ENCODE data around the gene ATP1B3.

DNA sequence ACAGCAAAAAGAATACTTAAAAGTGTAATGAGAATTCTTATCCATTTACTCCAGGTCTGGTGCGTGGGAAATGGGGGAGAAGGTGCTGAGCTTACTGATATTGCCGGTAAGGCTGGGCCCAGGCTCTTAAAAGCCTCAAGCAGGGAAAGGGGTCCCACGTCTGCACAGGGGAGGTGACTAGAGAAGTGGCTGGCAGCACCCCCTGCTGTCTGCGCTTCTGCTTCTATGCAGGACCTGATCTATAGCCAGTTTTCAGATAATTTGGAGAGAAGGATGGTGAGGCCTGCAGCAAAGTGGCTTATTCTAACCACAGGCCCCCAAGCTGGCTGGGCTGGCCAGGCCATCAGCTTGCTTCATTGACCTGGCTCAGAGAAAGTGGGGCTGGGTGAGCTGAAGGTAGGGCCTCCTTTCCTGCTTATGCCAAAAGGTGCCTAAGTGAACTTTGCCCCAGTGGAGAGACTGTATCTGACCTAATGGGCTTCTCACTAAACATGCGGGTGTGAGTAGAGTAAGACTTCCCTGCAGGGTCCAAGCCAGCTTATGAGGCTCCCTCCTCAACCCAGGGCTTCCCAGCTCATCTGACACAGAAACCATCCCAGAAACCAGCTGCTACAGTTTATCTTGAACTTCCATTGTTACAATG lies 30.9 kb upstream of the ATP1B3 start:
- no peak for TF ChIP-seq GATA2 (IDR thresholded peaks at IDR 0.05; ENCODE audit: low read depth, low read length)
- TF ChIP-seq GATA3 (IDR thresholded peaks at IDR 0.05; ENCODE audit: low read depth, low read length): no peak

All from SH-SY5Y (cell line).